IMR-90 (cell line): Measurements from ENCODE around the gene MAPRE2. TPM values are rescaled to one million over a fixed set of nuclear protein-coding genes. Genes with fewer than 3 reads are reported as not detected.

Experiments used
- ATAC-seq: fragments of 200-7000 bp; cut with Tn5 transposase; 2 replicates; pipeline ENCODE4 v1.9.1; 2020; ENCODE audit warnings: low read depth, mild to moderate bottlenecking, moderate library complexity
- BruUV-seq: library from RNA; stranded (reverse); fragments of 400-500 nt; replicated peaks from 2 replicates; lab custom pipeline; 2021; lab: Mats Ljungman, UMichigan
- CTCF ChIA-PET: fragments of 300-600 bp; formaldehyde crosslinking; extraction: SDS; loops from one replicate; lab custom pipeline; 2021; ENCODE audit warnings: antibody characterized with exemption; lab: Yijun Ruan, JAX
- POLR2A ChIA-PET: fragments of 300-600 bp; sonication (Branson Sonifier 250); formaldehyde crosslinking; loops from one replicate; lab custom pipeline; 2022; ENCODE audit warnings: antibody characterized with exemption; ENCODE audit not compliant: unreplicated experiment; lab: Charles Lee
- DNase-seq: peaks from one replicate; pipeline ENCODE4 v3.0.0; 2013
- H2AFZ ChIP-seq: replicated peaks from 2 replicates; pipeline ENCODE3; 2013; ENCODE audit warnings: low read length, mild to moderate bottlenecking; ENCODE audit not compliant: poor library complexity
- H2AK5ac ChIP-seq: 2 replicates; pipeline ENCODE4 v1.6.1; 2013; ENCODE audit warnings: low read depth, low read length, inconsistent platforms
- H2AK9ac ChIP-seq: replicated peaks from 2 replicates; pipeline ENCODE3; 2013; ENCODE audit warnings: mild to moderate bottlenecking, low read depth, low read length, moderate library complexity; ENCODE audit not compliant: poor library complexity
- H2BK120ac ChIP-seq: 2 replicates; pipeline ENCODE4 v1.6.1; 2013; ENCODE audit warnings: low read depth, low read length, inconsistent platforms
- H2BK15ac ChIP-seq: 3 replicates; pipeline ENCODE4 v1.6.1; 2013; ENCODE audit warnings: low read depth, low read length, inconsistent platforms
- H2BK20ac ChIP-seq: 2 replicates; pipeline ENCODE4 v1.6.1; 2013; ENCODE audit warnings: low read depth, mild to moderate bottlenecking, inconsistent platforms, low read length, moderate library complexity
- H2BK5ac ChIP-seq: 2 replicates; pipeline ENCODE4 v1.6.1; 2013; ENCODE audit warnings: mild to moderate bottlenecking, low read depth, low read length, inconsistent platforms; ENCODE audit not compliant: poor library complexity, severe bottlenecking
- H3K14ac ChIP-seq: replicated peaks from 2 replicates; pipeline ENCODE4 v1.6.1; 2013; ENCODE audit warnings: low read depth, low read length, inconsistent platforms
- H3K18ac ChIP-seq: 2 replicates; pipeline ENCODE4 v1.6.1; 2013; ENCODE audit warnings: low read depth, low read length, control low read depth
- H3K23ac ChIP-seq: 2 replicates; pipeline ENCODE4 v1.6.1; 2013; ENCODE audit warnings: low read depth, low read length, inconsistent platforms
- H3K27ac ChIP-seq: 2 replicates; pipeline ENCODE4 v1.5.1; 2013; ENCODE audit warnings: mild to moderate bottlenecking, control low read depth, low read length; ENCODE audit not compliant: insufficient read depth
- H3K27me3 ChIP-seq: 2 replicates; pipeline ENCODE4 v1.6.1; 2013; ENCODE audit warnings: low read length; ENCODE audit not compliant: control insufficient read depth, insufficient read depth
- H3K36me3 ChIP-seq: 2 replicates; pipeline ENCODE4 v1.6.1; 2013; ENCODE audit warnings: low read length, mixed read lengths; ENCODE audit not compliant: control insufficient read depth, insufficient read depth
- H3K4ac ChIP-seq: 2 replicates; pipeline ENCODE4 v1.6.1; 2013; ENCODE audit warnings: low read depth, low read length, inconsistent platforms
- H3K4me1 ChIP-seq: 2 replicates; pipeline ENCODE4 v1.6.1; 2013; ENCODE audit warnings: low read length, mixed read lengths; ENCODE audit not compliant: control insufficient read depth, insufficient read depth
- H3K4me2 ChIP-seq: 2 replicates; pipeline ENCODE4 v1.6.1; 2013; ENCODE audit warnings: low read depth, mild to moderate bottlenecking, control low read depth, low read length, moderate library complexity
- H3K4me3 ChIP-seq: 2 replicates; pipeline ENCODE4 v1.5.1; 2013; ENCODE audit warnings: low read depth, mild to moderate bottlenecking, control low read depth, low read length, moderate library complexity; ENCODE audit not compliant: insufficient read depth
- H3K56ac ChIP-seq: 2 replicates; pipeline ENCODE4 v1.6.1; 2013; ENCODE audit warnings: low read length, inconsistent platforms; ENCODE audit not compliant: insufficient read depth; ENCODE audit errors: extremely low read depth
- H3K79me1 ChIP-seq, 2 experiments: 2 replicates each; pipeline ENCODE4 v1.6.1; 2013; ENCODE audit warnings: low read length in 2 of 2, inconsistent platforms in 1 of 2, low read depth in 1 of 2
- H3K9ac ChIP-seq: 2 replicates; pipeline ENCODE4 v1.6.1; 2013; ENCODE audit warnings: low read depth, low read length, control low read depth
- H3K9me1 ChIP-seq: 2 replicates; pipeline ENCODE4 v1.6.1; 2013; ENCODE audit warnings: low read length, inconsistent platforms; ENCODE audit not compliant: insufficient read depth
- H3K9me3 ChIP-seq: 2 replicates; pipeline ENCODE4 v1.6.1; 2013; ENCODE audit warnings: low read length; ENCODE audit not compliant: control insufficient read depth, insufficient read depth
- H4K20me1 ChIP-seq: 2 replicates; pipeline ENCODE4 v1.6.1; 2013; ENCODE audit warnings: low read length, inconsistent platforms; ENCODE audit not compliant: insufficient read depth
- H4K5ac ChIP-seq: 2 replicates; pipeline ENCODE4 v1.6.1; 2013; ENCODE audit warnings: mild to moderate bottlenecking, low read depth, low read length, control low read depth
- H4K8ac ChIP-seq, 2 experiments: 2 replicates each; pipeline ENCODE4 v1.6.1; 2013; ENCODE audit warnings: low read depth in 2 of 2, low read length in 2 of 2, control low read depth in 1 of 2, inconsistent platforms in 1 of 2
- H4K91ac ChIP-seq: 2 replicates; pipeline ENCODE4 v1.6.1; 2013; ENCODE audit warnings: low read depth, low read length, inconsistent platforms; ENCODE audit not compliant: insufficient read depth
- BHLHE40 ChIP-seq: fragments of 150-350 bp; IDR thresholded peaks from 2 replicates; pipeline ENCODE4 v1.6.1; 2016; ENCODE audit warnings: mild to moderate bottlenecking, low read depth, low read length
- CEBPB ChIP-seq: IDR thresholded peaks from 2 replicates; pipeline ENCODE4 v1.6.1; 2012; ENCODE audit warnings: low read depth, low read length, improper control_type of control experiment
- CHD1 ChIP-seq: IDR thresholded peaks from 2 replicates; pipeline ENCODE4 v1.6.1; 2012; ENCODE audit warnings: low read depth, low read length, improper control_type of control experiment
- FOS ChIP-seq: fragments of 150-350 bp; IDR thresholded peaks from 2 replicates; pipeline ENCODE4 v1.6.1; 2016; ENCODE audit warnings: low read depth, low read length
- MAFK ChIP-seq: IDR thresholded peaks from 2 replicates; pipeline ENCODE4 v1.6.1; 2012; ENCODE audit warnings: low read depth, low read length, improper control_type of control experiment
- MAZ ChIP-seq: IDR thresholded peaks from 2 replicates; pipeline ENCODE4 v1.6.1; 2012; ENCODE audit warnings: low read depth, mild to moderate bottlenecking, low read length, improper control_type of control experiment, moderate library complexity, borderline replicate concordance
- MXI1 ChIP-seq: IDR thresholded peaks from 2 replicates; pipeline ENCODE4 v1.6.1; 2012; ENCODE audit warnings: low read depth, mild to moderate bottlenecking, low read length, moderate library complexity, borderline replicate concordance
- NFE2L2 ChIP-seq: fragments of 150-350 bp; IDR thresholded peaks from 2 replicates; pipeline ENCODE4 v1.6.1; 2016; ENCODE audit warnings: low read depth, mild to moderate bottlenecking, low read length
- POLR2A ChIP-seq: IDR thresholded peaks from 2 replicates; pipeline ENCODE4 v1.6.1; 2012; ENCODE audit warnings: mild to moderate bottlenecking, low read depth, low read length
- RAD21 ChIP-seq: IDR thresholded peaks from 2 replicates; pipeline ENCODE4 v1.6.1; 2012; ENCODE audit warnings: low read length, improper control_type of control experiment
- RCOR1 ChIP-seq: IDR thresholded peaks from 2 replicates; pipeline ENCODE4 v1.6.1; 2012; ENCODE audit warnings: mild to moderate bottlenecking, low read length, improper control_type of control experiment; ENCODE audit not compliant: insufficient replicate concordance
- RFX5 ChIP-seq: IDR thresholded peaks from 2 replicates; pipeline ENCODE4 v1.8.0; 2012; ENCODE audit warnings: low read depth, mild to moderate bottlenecking, low read length, moderate library complexity
- SMC3 ChIP-seq: fragments of 150-350 bp; IDR thresholded peaks from 2 replicates; pipeline ENCODE4 v1.6.1; 2016; ENCODE audit warnings: low read depth, mild to moderate bottlenecking, antibody characterized with exemption, low read length, moderate library complexity
- WGBS, 2 experiments: methylation state at CpG; one replicate each; pipeline versions ENCODE4 v1.1.5 to v1.1.7; 2013; ENCODE audit warnings: missing lambda C conversion rate in 2 of 2; ENCODE audit not compliant: insufficient read length in 1 of 2; ENCODE audit errors: extremely low coverage in 2 of 2; 5-methylcytosine and 5-hydroxymethylcytosine counted together
- dilution Hi-C: fragments of 300-500 bp; cut with HindIII; formaldehyde crosslinking; loops from one replicate; pipeline ENCODE4 v1.14.3; 2018; ENCODE audit warnings: low sequenced_read_pairs; ENCODE audit not compliant: unreplicated experiment
- in situ Hi-C: fragments of 300-500 bp; cut with MboI; formaldehyde crosslinking; loops from 3 replicates; pipeline ENCODE4 v1.14.3; 2019; ENCODE audit warnings: low sequenced_read_pairs, inconsistent platforms, mixed read lengths
- intact Hi-C: fragments of 100-400 bp; cut with micrococcal nuclease; formaldehyde crosslinking; loops from 2 replicates; pipeline ENCODE4 v1.10.0; 2022
- polyA plus RNA-seq, 3 experiments: library from polyadenylated mRNA; depleted of rRNA; stranded (reverse); fragments of >200 nt; gene quantifications; 2 replicates each; pipeline ENCODE4 v1.2.3, GENCODE V29; 2012; ENCODE audit warnings: low replicate concordance in 1 of 3
- total RNA-seq: library from RNA; depleted of rRNA; stranded (reverse); fragments of >200 nt; gene quantifications from 2 replicates; pipeline ENCODE4 v1.2.3, GENCODE V29; 2012
- TF ChIP-seq, protein P1 (sequence below): fragments of 150-350 bp; IDR thresholded peaks from 2 replicates; pipeline ENCODE4 v1.6.1; 2016; ENCODE audit warnings: low read depth, mild to moderate bottlenecking, low read length, moderate library complexity, borderline replicate concordance
- TF ChIP-seq, protein P2 (sequence below): conservative IDR thresholded peaks from 2 replicates; pipeline ENCODE4 v1.5.1; 2012; ENCODE audit warnings: mild to moderate bottlenecking, low read depth, low read length, improper control_type of control experiment
- TF ChIP-seq, protein P3 (sequence below): fragments of 150-350 bp; IDR thresholded peaks from 2 replicates; pipeline ENCODE4 v1.6.1; 2017; ENCODE audit warnings: mild to moderate bottlenecking, antibody characterized with exemption, low read length, low read depth

The MAPRE2 gene
- total and polyA plus RNA-seq, 2 of the 4 experiments (the other 2 are of a cell fraction), result 19.6 to 23.8 TPM

DNA sequence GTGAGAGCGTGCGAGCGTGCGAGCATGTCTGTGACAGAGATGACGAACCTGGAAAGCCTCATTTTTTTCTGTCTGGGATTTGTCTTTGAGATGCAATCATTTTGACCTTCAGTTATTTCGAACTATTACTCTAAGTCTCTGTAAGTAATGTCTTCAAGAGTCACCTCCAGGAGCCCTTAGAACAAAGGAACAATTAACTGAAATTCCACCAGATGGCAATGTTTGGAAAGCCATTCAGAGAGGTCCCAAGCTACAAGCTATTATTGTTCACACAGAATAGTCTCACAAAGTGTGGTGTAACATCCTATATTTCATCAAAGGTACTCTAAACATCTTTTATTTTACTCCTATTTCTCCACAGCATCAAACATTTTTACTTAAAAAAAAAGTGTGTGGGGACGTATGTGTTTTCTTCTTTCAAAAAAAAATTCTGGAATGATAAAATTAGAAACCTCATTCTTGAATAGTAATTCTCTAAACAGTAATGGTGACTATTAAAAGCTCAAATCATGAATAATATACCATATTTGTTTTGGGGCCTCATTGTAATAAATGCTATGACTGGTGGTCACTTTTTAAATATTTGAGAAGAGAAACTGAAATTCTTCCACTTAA is 35.1 kb upstream of the MAPRE2 start:
- Histone ChIP-seq H3K27ac (no peak overlapping the region), H3K27me3 (no peaks in the 10 kb centered on the region), H3K4me1 (no peaks in the 10 kb centered on the region), H3K4me3 (no peak overlapping the region), H3K79me1 (no peaks in the 10 kb centered on the region), H3K18ac (no peak overlapping the region), H4K8ac (no peak overlapping the region), H3K23ac (no peak overlapping the region), H2AK5ac (no peak overlapping the region), H3K4me2 (no peak overlapping the region), H3K56ac (no peak overlapping the region), H3K4ac (no peak overlapping the region), H4K91ac (no peak overlapping the region), H2BK15ac (no peak overlapping the region), H2BK20ac (no peak overlapping the region), H4K5ac (no peak overlapping the region), H3K9me3 (no peaks in the 10 kb centered on the region), H3K9ac (no peak overlapping the region), H3K14ac (no peak overlapping the region), H2BK120ac (no peak overlapping the region), H2BK5ac (no peak overlapping the region), H3K9me1 (no peaks in the 10 kb centered on the region), H2AK9ac (no peak overlapping the region), H4K20me1 (no peaks in the 10 kb centered on the region), H3K36me3 (no peaks in the 10 kb centered on the region), H2AFZ (no peak overlapping the region)
- no CpG with 5 or more reads among the region's 7 CpGs for WGBS, 2 experiments
- TF ChIP-seq MAZ (no peak), MXI1 (no peak), NFE2L2 (no peak), RAD21 (peak; percentile 90), BHLHE40 (no peak), POLR2A (no peak), CEBPB (no peak), CHD1 (no peak), FOS (no peak), RFX5 (no peak), MAFK (no peak), RCOR1 (no peak), SMC3 (peak; percentile 88)
- TF ChIP-seq, protein P1, sequence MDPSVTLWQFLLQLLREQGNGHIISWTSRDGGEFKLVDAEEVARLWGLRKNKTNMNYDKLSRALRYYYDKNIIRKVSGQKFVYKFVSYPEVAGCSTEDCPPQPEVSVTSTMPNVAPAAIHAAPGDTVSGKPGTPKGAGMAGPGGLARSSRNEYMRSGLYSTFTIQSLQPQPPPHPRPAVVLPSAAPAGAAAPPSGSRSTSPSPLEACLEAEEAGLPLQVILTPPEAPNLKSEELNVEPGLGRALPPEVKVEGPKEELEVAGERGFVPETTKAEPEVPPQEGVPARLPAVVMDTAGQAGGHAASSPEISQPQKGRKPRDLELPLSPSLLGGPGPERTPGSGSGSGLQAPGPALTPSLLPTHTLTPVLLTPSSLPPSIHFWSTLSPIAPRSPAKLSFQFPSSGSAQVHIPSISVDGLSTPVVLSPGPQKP, result no peak
- TF ChIP-seq, protein P2, sequence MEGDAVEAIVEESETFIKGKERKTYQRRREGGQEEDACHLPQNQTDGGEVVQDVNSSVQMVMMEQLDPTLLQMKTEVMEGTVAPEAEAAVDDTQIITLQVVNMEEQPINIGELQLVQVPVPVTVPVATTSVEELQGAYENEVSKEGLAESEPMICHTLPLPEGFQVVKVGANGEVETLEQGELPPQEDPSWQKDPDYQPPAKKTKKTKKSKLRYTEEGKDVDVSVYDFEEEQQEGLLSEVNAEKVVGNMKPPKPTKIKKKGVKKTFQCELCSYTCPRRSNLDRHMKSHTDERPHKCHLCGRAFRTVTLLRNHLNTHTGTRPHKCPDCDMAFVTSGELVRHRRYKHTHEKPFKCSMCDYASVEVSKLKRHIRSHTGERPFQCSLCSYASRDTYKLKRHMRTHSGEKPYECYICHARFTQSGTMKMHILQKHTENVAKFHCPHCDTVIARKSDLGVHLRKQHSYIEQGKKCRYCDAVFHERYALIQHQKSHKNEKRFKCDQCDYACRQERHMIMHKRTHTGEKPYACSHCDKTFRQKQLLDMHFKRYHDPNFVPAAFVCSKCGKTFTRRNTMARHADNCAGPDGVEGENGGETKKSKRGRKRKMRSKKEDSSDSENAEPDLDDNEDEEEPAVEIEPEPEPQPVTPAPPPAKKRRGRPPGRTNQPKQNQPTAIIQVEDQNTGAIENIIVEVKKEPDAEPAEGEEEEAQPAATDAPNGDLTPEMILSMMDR, result peak; percentile 70
- TF ChIP-seq, protein P3, sequence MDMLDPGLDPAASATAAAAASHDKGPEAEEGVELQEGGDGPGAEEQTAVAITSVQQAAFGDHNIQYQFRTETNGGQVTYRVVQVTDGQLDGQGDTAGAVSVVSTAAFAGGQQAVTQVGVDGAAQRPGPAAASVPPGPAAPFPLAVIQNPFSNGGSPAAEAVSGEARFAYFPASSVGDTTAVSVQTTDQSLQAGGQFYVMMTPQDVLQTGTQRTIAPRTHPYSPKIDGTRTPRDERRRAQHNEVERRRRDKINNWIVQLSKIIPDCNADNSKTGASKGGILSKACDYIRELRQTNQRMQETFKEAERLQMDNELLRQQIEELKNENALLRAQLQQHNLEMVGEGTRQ, result no peak
- ATAC-seq (peak; percentile 88), DNase-seq (peak; percentile 70)
- CTCF ChIA-PET, result interaction anchor here (0.6 to 1.5 kb wide), 6 partner anchors 12 to 276 kb away, joined by 3 to 9 read pairs (median 4); no protein-coding TSS in a partner anchor
- dilution Hi-C loops (no loop called here), intact Hi-C loops (loop anchor here (1.0 to 5.0 kb wide), 4 partner anchors 125 to 349 kb away; no protein-coding TSS in a partner anchor), in situ Hi-C loops (no loop called here)
- POLR2A ChIA-PET, result interaction anchor here (0.5 kb wide), 1 partner anchor 36 kb away, joined by 3 read pairs; no protein-coding TSS in a partner anchor
- BruUV-seq, result no TSS peak
